SHP77 (cell line): ENCODE measurements around the gene TRIM38.
A peak's percentile ranks its signal among the peaks of the same experiment; 100 is the strongest.
"Not testable (repeated sequence)": the region's sequence is repeated elsewhere in the genome, so short reads cannot be mapped to it uniquely, and the experiment has no call there.

Experiments used
- DNase-seq, 2 experiments: peaks; one replicate each; lab custom pipeline; 2025; lab: John Stamatoyannopoulos, UW

The TRIM38 gene

DNA sequence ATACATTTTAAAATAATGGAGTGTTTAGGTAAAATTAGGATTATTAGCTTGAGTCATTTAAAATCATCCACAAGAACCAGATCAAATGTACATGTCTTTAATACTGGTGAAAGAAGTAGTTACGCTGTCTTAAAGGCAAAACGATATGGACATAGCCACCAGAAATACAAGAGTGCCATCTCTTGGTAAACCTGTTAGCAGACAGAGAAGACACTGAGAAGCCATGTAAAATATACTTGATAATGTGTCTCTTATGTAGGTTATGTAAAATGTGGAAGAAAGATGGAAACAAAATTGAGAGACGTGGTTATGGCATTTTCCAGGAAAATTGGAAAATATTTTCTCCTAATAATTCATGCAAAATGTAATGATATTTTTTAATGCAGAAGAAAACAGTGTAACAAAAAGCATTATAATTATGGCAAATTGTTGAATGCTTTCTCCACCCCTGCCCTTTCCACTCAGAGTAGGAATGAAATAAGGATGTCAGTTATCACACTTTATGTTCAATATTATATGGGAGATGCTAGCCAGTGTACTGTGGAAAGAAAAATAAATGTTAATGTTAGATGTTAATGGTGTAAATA is 19.9 kb upstream of the TRIM38 start:
- DNase-seq: peak; percentile 26 to 33

DNA sequence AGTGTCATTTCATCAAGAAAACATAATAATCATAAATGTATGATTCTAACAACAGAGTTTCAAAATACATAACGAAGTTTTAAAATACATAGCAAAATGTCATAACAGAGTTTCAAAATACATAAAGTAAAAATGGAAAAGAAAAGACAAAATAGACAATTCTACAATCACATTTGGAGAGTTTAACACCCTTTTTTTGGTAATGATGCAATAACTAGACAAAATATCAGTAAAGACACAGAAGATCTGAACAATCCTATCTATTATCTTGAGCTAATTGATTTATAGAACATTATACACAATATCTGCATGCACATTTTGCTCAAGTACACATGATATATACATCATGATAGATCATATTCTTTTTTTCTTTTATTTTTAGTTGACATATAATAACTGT is 18.7 kb upstream of the TRIM38 start:
- DNase-seq: no peak

DNA sequence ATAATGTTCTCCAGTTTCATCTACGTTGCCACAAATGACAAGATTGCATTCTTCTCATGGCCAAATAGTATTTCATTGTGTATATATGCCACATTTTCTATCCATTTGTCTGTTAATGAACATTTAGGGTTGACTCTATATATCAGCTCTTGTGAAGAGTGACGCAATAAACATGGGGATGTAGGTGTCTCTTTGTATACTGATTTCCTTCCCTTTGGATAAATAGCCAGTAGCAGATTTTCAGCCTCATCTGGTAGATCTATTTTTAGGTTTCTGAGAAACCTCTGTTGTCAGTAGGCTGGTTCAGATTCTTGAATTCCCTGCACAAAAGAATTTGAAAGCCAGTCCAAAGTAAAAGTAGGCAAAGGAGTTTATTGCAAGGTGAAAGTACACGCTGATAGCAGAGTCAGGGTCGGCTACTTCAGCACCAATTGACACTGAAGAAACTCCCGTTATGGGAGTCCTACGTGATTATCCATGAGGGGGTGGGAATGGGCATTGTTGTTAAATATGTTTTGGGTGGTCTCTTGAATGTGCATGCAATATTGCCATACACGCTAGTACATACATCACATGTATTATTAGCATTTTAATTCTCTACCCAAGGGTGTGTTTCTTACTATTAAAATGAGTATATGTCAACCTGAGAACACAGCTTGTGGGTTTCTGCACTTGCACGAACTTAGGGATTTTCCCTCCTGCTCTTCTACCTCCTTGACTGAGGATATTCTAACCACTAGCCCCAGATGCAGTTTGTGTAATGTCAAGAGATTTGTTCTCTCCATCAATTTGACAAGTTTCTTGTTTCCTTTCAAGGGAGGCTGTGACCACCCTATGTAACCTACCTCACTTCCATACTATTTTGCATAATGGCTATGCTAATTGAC is 17.7 kb upstream of the TRIM38 start:
- no peak for DNase-seq

DNA sequence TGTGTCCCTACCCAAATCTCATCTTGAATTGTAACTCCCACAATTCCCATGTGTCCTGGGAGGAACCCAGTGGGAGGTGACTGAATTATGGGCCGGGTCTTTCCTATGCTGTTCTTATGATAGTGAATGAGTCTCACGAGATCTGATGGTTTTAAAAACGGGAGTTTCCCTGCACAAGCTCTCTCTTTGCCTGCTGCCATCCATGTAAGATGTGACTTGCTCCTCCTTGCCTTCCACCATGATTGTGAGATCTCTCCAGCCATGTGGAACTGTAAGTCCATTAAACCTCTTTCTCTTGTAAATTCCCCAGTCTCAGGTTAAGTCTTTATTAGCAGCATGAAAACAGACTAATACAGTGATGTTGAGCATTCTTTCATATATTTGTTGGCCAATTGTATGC is 16.9 kb upstream of the TRIM38 start:
- DNase-seq: not testable (repeated sequence)

DNA sequence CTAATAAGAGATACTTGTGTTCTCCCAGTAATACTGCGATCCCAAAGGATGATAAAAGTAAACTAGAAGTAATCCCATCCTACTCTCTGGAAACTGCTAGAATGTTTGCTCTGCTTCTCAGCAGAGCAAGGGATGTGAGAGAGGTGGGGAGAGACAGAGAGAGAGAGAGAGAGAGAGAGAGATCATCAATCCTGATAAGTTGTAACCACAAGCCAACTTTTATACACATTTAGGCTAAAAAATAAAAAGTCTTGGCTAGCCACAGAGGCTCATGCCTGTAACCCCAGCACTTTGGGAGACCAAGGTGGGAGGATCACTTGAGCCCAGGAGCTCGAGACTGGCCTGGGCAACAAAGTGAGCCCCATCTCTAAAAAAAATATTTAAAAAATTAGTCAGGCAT is 16.0 kb upstream of the TRIM38 start:
- no peak for DNase-seq

DNA sequence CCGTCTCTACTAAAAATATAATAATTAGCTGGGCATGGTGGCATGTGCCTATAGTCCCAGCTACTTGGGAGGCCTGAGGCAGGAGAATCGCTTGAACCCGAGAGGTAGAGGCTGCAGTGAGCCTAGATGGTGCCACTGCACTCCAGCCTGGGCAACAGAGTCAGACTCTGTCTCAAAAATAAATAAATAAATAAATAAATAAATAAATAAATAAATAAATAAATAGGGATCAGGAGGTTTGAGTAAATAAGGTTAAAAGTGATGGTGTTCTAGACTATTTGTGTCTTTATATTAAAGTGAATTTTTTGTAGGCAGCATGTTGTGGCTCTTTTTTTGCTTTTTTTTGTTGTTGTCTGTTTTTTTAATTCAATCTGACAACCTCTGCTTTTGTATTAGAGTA is 15.1 kb upstream of the TRIM38 start:
- DNase-seq: not testable (repeated sequence)

DNA sequence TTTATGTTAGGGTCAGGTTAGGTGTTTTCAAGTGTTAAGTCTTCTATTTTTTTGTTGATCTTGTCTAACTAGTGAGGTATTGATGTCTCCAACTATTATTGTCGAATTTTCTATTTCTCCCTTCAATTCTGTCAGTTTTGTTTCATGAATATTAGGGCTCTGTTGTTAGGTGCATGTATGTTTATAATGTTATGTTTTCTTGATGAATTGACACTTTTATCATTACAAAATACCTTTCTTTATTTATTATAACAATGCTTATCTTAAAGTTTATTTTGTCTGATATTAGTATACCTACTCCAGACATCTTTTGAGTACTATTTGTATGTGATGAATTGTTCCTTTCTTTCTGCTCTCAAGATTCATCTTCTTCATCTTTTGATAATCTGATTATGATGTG is 12.9 kb upstream of the TRIM38 start:
- DNase-seq: no peak

DNA sequence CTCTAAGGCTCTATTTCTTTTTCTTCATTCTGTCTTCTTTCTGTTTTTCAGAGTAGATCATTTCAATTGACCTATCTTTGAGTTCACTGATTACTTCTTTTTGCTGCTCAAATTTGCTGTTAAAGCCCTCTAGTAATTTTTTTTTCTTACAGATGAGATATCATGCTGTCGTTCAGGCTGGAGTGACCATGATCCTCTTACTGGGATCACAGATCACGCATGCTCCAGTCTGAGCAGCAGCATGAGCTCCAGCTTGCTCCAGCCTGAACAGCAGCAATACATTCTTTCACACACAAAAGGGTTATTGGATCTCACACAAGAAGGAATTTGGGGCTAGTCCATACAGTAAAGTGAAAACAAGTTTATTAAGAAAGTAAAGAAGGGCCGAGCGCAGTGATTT is 12.3 kb upstream of the TRIM38 start:
- DNase-seq: no peak

DNA sequence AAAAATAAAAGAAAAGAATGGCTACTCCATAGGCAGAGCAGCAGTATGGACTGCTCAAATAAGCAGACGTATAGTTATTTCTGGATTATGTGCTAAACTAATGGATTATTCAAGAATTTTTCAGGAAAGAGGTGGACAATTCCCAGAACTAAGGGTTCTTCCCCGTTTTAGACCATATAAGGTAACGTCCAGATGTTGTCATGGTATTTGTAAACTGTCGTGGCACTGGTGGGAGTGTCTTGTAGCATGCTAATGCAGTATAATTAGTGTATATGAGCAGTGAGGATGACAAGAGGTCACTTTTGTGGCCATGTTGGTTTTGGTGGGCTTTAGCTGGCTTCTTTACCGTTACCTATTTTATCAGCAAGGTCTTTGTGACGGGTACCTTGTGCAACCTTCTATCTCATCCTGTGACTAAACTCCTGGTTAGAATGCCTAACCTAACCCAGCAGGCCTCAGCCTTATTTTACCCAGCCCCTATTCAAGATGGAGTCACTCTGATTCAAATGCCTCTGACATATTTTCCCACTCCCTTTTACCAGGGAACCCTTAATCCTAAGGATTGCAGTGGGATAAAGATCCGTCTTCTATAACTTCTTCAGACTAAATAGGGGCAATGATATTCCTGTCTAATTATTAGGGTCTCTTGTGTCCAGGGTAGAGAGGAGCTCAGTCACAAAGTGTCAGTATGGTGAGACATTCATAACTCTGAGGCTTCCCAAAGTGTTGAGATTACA is 11.1 kb upstream of the TRIM38 start:
- DNase-seq: no peak

DNA sequence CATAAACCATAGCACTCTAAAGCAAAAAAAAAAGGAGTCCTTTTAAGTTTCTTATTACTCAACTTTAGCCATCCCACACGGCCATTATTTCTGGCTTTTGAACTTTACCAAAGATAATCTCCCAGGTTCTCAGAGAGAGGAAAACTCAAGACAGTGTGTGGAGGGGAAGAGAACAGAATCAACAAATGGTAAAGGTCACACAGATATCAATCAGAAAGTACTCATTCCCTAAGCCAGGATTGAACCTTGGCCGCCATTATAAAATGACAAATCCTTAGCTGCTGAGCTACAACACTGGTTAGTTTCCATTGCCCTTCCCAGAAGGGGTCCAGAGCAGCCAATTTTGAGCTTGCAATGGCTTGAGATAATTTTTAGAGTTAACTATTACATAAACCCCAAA is 10.1 kb upstream of the TRIM38 start:
- DNase-seq: no peak

DNA sequence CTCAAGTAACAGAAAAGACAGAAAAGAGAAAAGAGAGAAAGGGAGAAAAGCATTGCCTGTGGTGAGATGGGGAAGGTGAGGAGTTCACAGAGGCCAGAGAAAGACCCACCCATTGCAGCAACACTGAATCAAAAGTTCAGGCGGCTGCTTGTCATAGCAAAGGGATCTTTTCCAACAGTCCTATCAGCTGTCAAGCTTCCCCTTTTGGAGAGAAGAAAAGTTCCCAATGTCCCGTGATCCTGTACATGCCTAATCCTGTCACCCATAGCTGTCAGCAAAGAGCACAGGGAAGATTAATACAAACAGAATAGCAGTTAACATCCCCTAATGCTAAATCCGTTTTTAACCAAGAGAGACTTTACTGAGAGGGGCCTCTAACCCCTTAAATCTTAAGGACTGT is 8.9 kb upstream of the TRIM38 start:
- DNase-seq: no peak

DNA sequence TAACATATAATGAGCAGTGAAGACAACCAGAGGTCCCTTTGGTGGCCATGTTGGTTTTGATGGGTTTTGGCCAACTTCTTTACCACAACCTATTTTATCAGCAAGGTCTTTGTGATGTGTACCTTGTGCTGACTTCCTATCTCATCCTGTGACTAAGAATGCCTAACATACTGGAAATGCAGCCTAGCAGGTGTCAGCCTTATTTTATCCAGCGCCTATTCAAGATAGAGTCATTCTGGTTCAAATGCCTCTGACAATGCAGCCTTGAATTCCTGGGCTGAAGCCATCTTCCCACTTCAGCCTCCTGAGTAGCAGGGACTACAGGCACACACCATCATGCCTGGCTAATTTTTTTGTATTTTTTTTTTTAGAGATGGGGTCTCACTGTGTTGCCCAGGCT is 7.8 kb upstream of the TRIM38 start:
- DNase-seq: no peak

DNA sequence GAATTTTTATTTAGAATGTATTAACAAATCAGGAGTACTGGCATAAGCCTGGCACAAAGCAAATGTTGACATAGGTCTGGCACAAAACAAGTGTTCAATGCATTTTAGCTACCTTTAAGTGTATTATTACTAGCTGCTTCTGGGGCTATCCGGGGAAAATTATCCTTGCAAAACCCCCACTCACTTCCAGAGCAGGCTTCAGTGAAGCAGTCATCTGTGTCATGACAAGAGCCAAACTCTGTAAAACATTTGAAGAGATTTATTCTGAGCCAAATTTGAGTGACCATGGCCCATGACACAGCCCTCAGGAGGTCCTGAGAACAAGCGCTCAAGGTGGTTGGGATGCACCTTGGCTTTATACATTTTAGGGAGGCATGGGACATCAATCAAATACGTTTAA is 6.4 kb upstream of the TRIM38 start:
- DNase-seq: no peak

DNA sequence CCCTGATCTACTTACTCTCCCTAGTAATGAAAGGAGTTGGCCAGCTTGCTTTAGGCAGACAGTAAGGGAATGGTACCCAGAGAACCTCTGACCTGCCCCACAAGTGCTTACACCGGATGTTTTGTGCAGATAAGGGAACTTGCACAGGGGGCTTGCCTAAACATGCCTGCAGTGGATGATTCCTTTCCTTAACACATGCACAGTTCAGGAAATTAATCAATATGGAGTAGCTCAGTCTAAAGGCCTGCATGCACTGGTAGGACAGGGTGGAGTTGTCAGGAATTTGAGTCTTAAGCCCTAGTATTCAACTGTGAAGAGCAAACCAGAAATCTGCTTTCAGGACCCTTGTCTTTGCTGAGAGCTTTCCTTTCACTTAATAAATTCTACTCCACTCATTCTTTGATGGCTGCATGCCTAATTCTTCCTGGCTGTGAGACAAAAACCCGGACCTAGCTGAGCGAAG is 3.9 kb upstream of the TRIM38 start:
- DNase-seq: no peak

DNA sequence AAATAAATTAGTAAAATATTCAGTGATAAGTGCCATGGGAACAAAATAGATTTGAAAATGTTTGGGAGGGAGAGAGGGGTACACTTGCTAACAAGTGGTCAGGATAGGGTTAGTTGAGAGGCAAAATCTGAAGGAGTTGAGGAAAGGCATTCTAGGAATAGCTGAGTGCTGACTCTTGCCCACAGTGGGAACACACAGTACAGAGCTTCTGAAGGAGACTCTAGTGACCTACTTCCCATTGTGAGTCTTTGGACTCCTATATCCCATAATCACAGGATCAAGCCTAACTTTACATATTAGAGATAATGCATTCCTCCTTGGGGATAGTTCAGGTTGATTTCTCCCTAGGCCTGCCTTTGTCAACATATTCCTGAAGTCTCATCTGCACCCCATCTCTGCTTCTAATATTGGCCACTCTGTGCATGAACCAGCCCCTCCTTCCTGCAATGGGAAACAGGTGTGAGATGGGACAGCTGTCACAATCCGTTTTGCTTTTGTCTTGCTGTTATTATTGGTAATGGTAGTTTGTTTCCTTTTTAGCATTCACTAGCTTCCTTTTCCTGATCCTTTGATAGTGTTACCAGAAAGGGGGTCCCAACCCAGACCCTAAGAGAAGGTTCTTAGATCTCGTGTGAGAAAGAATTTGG is 2.6 kb upstream of the TRIM38 start:
- DNase-seq: no peak

DNA sequence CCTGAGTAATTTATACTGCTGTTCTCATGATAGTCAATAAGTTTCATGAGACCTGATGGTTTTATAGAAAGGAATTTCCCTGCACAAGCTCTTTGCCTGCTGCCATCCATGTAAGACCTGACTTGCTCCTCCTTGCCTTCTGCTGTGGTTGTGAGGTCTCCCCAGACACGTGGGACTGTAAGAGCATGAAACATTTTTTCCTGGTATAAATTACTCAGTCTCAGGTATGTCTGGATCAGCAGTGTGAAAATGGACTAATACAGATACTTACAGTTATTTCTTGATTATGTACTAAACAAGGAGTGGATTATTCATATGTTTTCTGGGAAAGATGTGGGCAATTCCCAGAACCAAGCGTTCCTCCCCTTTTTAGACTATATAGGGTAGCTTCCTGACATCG is 1.9 kb upstream of the TRIM38 start:
- no peak for DNase-seq

DNA sequence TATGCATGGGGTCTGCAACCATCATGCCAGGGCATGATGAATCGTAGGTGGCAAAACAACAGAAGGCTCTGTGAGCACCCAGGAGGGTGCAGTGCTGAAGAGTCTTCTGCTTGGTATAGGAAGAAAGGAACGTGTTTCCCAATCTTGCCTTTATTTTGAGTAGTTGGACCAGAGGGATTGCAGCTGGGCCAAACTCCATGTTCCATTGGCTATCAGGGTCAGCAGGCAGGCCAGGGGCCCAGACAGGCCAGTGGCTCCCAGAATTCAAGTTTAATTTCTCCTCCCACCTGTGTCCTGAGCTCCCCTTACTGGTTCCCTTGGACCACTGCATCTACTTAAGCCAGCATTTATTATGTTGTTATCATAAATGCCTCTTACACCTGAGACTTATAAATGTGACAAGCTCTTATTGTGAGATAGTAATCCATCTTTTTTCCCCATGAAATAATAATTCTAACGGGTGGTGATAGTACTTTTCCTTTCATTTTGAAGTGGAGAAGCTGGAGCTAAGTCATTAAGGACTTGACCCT is 918 bp upstream of the TRIM38 start:
- no peak for DNase-seq

DNA sequence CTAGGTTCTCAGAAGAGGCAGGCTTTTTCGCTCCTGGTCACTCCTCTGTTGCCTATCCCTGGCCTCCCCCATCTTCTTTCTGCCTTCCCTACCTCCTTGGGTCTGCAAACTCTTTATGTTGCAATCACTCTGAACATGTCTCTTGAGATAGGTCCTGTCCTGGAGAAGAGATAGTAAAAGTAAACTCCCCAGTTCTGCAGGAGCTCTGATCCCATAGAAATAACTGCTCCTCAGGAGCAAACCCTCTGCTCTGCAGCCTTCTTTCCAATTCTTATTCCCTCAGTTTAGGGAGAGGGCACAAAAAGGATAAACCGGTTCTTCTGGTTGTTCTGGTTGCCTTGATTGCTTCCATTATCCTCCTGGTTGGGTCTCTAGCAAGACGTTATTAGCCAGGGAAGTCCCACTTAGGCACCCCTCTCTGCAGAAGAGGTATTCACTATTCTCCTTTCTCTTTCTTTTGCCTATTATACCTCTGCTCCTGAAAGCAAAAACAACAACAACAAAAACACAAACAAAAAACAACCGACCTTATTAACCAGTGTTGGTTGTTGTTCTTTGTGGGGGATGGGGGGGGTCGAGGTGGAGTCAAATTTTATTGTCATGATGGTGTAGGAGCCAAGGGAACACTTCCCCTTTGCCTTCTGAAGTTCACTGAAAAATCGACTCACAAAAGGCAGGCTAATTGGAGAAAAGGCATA is 973 bp downstream of the TRIM38 start:
- DNase-seq: no peak

DNA sequence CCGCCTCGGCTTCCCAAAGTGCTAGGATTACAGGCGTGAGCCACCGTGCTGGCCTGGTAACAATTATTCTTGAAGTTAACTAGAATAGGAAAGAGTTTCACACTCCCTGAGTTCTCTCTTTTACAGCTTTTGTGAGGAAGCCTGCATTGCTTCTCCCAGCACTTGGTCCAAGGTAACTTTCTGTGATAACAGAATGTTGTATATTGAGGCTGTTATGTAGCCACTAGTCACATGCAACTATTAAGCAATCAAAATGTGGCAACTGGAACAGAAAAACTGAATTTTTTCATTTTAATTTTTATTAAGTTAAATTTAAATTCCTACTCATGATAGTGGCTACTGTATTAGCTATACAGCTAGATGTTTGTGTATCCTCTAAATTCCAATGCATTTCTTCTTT is 2.5 kb downstream of the TRIM38 start:
- DNase-seq: no peak

DNA sequence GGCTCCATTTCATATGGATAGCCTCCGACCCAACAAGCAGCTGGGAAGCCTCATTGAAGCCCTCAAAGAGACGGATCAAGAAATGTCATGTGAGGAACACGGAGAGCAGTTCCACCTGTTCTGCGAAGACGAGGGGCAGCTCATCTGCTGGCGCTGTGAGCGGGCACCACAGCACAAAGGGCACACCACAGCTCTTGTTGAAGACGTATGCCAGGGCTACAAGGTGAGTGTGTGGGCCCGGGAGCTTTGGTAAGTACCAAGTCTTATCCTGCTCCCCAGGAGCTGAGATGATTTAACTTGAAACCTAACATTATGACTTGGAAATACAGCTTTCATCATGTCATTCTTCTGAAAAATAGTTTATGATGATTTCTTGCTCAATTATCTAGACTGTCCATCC is 4.1 kb downstream of the TRIM38 start:
- no peak for DNase-seq

DNA sequence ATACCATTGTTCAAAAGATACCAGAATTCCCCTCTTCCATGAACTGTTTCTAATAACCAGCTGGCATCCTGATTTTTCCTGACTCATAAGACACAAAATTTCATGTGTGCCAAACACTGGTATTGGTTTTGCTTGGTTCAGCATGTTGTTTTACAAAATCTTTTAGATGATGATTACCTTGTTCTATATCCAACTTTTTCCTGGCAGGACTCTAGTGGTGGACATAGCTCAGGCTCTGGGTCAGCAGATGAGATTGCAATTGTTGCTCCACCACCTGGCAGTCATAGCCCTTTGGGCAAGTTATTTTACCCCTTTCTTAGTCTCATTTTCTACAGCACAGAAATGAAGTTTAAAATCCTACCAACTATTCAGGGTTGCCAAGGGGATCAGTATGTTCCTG is 6.2 kb downstream of the TRIM38 start:
- DNase-seq: no peak
